Fibroblast of villous mesenchyme (primary cell): ENCODE data around the gene MTUS2. TPM values are rescaled to one million over a fixed set of nuclear protein-coding genes. Genes with fewer than 3 reads are reported as not detected.

Experiments used
- DNase-seq: peaks from one replicate; pipeline ENCODE4 v3.0.0-alpha.2; 2010; ENCODE audit warnings: low read depth
- H3K4me3 ChIP-seq: 2 replicates; pipeline ENCODE4 v1.5.1; 2011; ENCODE audit warnings: low read depth, mild to moderate bottlenecking, low read length
- CTCF ChIP-seq: IDR thresholded peaks from 2 replicates; pipeline ENCODE4 v1.5.1; 2012; ENCODE audit warnings: low read depth, mild to moderate bottlenecking, low read length; ENCODE audit not compliant: insufficient read depth
- total RNA-seq: library from RNA; depleted of rRNA; stranded (reverse); fragments of >200 nt; gene quantifications from 2 replicates; pipeline ENCODE4 v1.2.3, GENCODE V29; 2012

The MTUS2 gene
- total RNA-seq, 1 donor, result 1.3 TPM

- no peak overlapping the region for H3K4me3 ChIP-seq
- DNase-seq, result no peak
- no peak for TF ChIP-seq CTCF
Observed at GRCh38 chr13:29266756-29267733, 446.9 kb downstream of the MTUS2 start.

- no peak for DNase-seq
- H3K4me3 ChIP-seq, result no peak overlapping the region
- TF ChIP-seq CTCF, result no peak
Observed at GRCh38 chr13:29270271-29270985, 450.3 kb downstream of the MTUS2 start.

- DNase-seq, result no peak
- no peak overlapping the region for H3K4me3 ChIP-seq
- no peak for TF ChIP-seq CTCF
Observed at GRCh38 chr13:29271606-29272005, 451.5 kb downstream of the MTUS2 start.

GRCh38 chr13:29279356-29280254, 459.5 kb downstream of the MTUS2 start:
- no peak for TF ChIP-seq CTCF
- DNase-seq, result no peak
- H3K4me3 ChIP-seq, result no peak overlapping the region

- no peak overlapping the region for H3K4me3 ChIP-seq
- DNase-seq, result no peak
- TF ChIP-seq CTCF, result no peak
Observed at GRCh38 chr13:29281932-29282495, 461.9 kb downstream of the MTUS2 start.

- no peak for TF ChIP-seq CTCF
- H3K4me3 ChIP-seq, result no peak overlapping the region
- no peak for DNase-seq
Observed at GRCh38 chr13:29284726-29285125, 464.6 kb downstream of the MTUS2 start.
